Measurements from ENCODE around the gene CACHD1. TPM values are rescaled to one million over a fixed set of nuclear protein-coding genes. Genes with fewer than 3 reads are reported as not detected.

Gene CACHD1
- polyA plus RNA-seq, 2 of the 4 experiments (the other 2 are of a cell fraction): 0.72 to 1.6 TPM

GRCh38 chr1:64555947-64556346, 86.0 kb downstream of the CACHD1 start:
- Histone ChIP-seq H3K4me1 (no peaks in the 10 kb centered on the region), H3K4me2 (no peak overlapping the region), H3K4me3 (no peak overlapping the region), H3K27ac (no peak overlapping the region), H3K9me3 (no peaks in the 10 kb centered on the region)
- CTCF ChIA-PET: no interaction called here
- POLR2A ChIA-PET: no interaction called here
- FAIRE-seq (no peak), DNase-seq (ENCODE audit: low read depth in 1 of 2, low spot score in 1 of 2) (no peak), ATAC-seq (no peak)
- WGBS (ENCODE audit: missing lambda C conversion rate): 92% methylated on average over 1 of the region's 1 CpG
- no peak for TF ChIP-seq MAZ (IDR thresholded peaks at IDR 0.05; ENCODE audit: borderline replicate concordance, low read depth, low read length)
- TF ChIP-seq REST (IDR thresholded peaks at IDR 0.05): no peak
- TF ChIP-seq POLR2AphosphoS2 (conservative IDR thresholded peaks at IDR 0.05; ENCODE audit: low read length): no peak
- no peak for TF ChIP-seq RARB (CRISPR knock-in tag; IDR thresholded peaks at IDR 0.05)
- TF ChIP-seq USF2 (IDR thresholded peaks at IDR 0.05): no peak
- no peak for TF ChIP-seq BCL3 (IDR thresholded peaks at IDR 0.05)
- TF ChIP-seq ZC3H11A (IDR thresholded peaks at IDR 0.05): no peak

- no peak for TF ChIP-seq HEYL (CRISPR knock-in tag; IDR thresholded peaks at IDR 0.05)
- no peak for TF ChIP-seq HOXA7 (CRISPR knock-in tag; IDR thresholded peaks at IDR 0.05)
- TF ChIP-seq HDAC2 (IDR thresholded peaks at IDR 0.05): no peak
- TF ChIP-seq CHD4 (IDR thresholded peaks at IDR 0.05; ENCODE audit: borderline replicate concordance): no peak
- TF ChIP-seq USF2 (IDR thresholded peaks at IDR 0.05): no peak
- no peak for TF ChIP-seq JUN (IDR thresholded peaks at IDR 0.05)
- TF ChIP-seq CEBPB (IDR thresholded peaks at IDR 0.05): no peak
- no peak for TF ChIP-seq FOSB (CRISPR knock-in tag; IDR thresholded peaks at IDR 0.05)
- TF ChIP-seq BHLHE40 (IDR thresholded peaks at IDR 0.05; ENCODE audit: low read depth, low read length): no peak
- TF ChIP-seq RCOR1 (IDR thresholded peaks at IDR 0.05; ENCODE audit: low read depth, low read length): no peak
- no peak for TF ChIP-seq CBX2 (IDR thresholded peaks at IDR 0.05; ENCODE audit: borderline replicate concordance, low read depth)
- TF ChIP-seq FOXS1 (CRISPR knock-in tag; IDR thresholded peaks at IDR 0.05): no peak
- TF ChIP-seq KDM5A (IDR thresholded peaks at IDR 0.05): no peak
- no peak for TF ChIP-seq NR3C1 (IDR thresholded peaks at IDR 0.05)
- no peak for TF ChIP-seq TP53 (CRISPR knock-in tag; IDR thresholded peaks at IDR 0.05)
- WGBS (ENCODE audit: missing lambda C conversion rate): 90% methylated on average over 2 of the region's 2 CpGs
- DNase-seq (ENCODE audit: low read depth in 1 of 2, low spot score in 1 of 2) (no peak), ATAC-seq (no peak), FAIRE-seq (no peak)
- no peak overlapping the region for H3K4me3 ChIP-seq
- CTCF ChIA-PET: interaction anchor here (0.7 to 1.1 kb wide), 2 partner anchors 293 to 1598 kb away, joined by 3 read pairs; no protein-coding TSS in a partner anchor
- POLR2A ChIA-PET: no interaction called here
- H3K9me3 ChIP-seq: no peaks in the 10 kb centered on the region; the same call in 2 of the 3 replicates
- no peak overlapping the region for H3K27ac ChIP-seq
- H3K4me2 ChIP-seq: no peak overlapping the region
- no peaks in the 10 kb centered on the region for H3K4me1 ChIP-seq
Observed at GRCh38 chr1:64561993-64562392, 92.1 kb downstream of the CACHD1 start.
